ENCODE measurements around the gene ABCA4.

Gene ABCA4

DNA sequence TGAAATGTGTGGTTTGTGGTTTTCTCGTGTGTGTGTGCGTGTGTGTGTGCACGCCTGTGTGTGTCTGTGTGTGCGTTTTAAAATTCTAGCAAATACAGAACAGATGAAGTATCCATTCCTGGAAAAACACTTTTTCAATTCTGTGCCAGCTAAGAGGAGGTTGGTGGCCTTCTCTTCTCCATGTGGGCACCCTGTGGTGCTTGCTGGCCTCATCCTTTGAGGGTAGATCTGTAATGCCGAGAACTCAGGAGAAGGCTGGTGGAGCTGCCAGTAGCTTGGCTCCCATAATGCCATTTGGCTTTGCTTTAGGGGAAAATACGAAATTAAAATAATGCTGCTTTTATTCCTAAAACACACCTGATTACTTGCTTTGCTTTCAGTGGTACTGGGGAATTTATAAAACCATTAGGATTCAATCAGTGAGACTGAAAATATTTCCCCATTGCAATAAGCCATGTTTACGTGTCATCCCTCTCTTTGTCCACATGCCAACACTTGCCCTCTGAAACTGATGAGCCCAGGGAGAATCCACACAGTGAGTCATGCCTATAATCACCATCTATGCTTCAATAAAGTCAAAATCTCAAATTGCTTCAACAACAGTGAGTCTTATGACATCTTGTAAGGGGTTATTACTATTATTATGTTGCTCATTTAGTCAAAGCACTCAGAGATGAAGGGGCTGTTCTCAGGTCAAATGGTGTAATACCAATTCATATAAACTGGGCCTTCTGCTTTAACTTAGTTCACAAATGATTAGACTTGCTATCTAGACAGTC, 39.2 kb downstream of the ABCA4 start:
- DNase-seq (ENCODE audit: insufficient read length, low spot score) (no peak), FAIRE-seq (no peak)
- no peak for TF ChIP-seq CTCF (IDR thresholded peaks at IDR 0.05; ENCODE audit: insufficient read depth, missing control alignments)

DNA sequence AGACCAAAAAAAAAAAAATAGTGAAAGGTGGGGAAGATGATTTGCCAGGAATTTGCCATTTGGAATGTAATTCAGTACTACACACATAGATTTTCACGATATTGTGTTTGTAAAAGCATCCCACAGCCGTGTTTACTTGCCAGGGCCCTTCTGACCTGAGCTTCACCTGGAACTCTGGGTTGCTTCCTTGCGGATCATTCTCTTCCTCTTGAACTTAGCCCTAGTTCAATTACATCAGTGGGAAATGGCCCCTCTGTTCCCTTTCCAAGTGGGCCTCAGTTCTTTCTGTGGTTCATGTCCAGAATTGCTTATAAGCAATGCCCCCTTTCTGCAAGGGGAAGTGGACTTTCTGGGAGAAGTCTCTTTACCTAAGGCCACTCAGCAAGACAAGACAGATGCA, 41.0 kb downstream of the ABCA4 start:
- no peak for DNase-seq (ENCODE audit: insufficient read length, low spot score)
- no peak for FAIRE-seq
- no peak for TF ChIP-seq CTCF (IDR thresholded peaks at IDR 0.05; ENCODE audit: insufficient read depth, missing control alignments)

GRCh38 chr1:94079080-94079940, 41.6 kb downstream of the ABCA4 start:
- DNase-seq (ENCODE audit: insufficient read length, low spot score) (no peak), FAIRE-seq (no peak)
- no peak for TF ChIP-seq CTCF (IDR thresholded peaks at IDR 0.05; ENCODE audit: insufficient read depth, missing control alignments)

GRCh38 chr1:94072840-94073522, 48.0 kb downstream of the ABCA4 start:
- no peak for TF ChIP-seq CTCF (IDR thresholded peaks at IDR 0.05; ENCODE audit: insufficient read depth, missing control alignments)

GRCh38 chr1:94071976-94072375, 49.0 kb downstream of the ABCA4 start:
- DNase-seq (ENCODE audit: insufficient read length, low spot score) (no peak), FAIRE-seq (no peak)
- TF ChIP-seq CTCF (IDR thresholded peaks at IDR 0.05; ENCODE audit: insufficient read depth, missing control alignments), result no peak

More at GRCh38 chr1:94072840-94073522, 48.0 kb downstream of the ABCA4 start:
- no peak for DNase-seq (ENCODE audit: insufficient read length, low spot score)
- FAIRE-seq, result no peak

DNA sequence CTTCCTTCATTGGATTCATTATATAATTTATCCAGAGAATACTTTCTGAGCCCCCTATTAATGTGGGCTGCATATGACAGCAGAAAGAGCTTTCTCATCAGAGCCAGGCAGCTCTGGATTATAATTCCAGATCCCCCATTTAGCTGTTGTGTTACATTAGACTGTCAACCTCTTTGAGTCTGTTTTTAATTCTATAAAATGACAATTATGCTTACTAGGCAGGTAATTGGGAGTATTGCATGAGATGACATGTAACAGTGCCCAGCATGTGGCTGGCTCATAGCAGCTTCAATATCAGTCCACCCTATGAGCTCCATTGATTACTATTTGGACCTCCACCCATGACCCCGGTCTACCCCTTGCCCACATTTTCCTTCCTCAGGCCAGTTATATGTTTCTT, 49.6 kb downstream of the ABCA4 start:
- FAIRE-seq (no peak), DNase-seq (ENCODE audit: insufficient read length, low spot score) (no peak)
- TF ChIP-seq CTCF (IDR thresholded peaks at IDR 0.05; ENCODE audit: insufficient read depth, missing control alignments), result no peak

Measured in D721Med (cell line).